GM21390 (cell line): Measurements from ENCODE around the gene MITF.

Experiments
- ATAC-seq: cut with Tn5 transposase; IDR thresholded peaks from one replicate; pipeline ENCODE4 v1.9.1; 2021; ENCODE audit not compliant: unreplicated experiment

Gene MITF

DNA sequence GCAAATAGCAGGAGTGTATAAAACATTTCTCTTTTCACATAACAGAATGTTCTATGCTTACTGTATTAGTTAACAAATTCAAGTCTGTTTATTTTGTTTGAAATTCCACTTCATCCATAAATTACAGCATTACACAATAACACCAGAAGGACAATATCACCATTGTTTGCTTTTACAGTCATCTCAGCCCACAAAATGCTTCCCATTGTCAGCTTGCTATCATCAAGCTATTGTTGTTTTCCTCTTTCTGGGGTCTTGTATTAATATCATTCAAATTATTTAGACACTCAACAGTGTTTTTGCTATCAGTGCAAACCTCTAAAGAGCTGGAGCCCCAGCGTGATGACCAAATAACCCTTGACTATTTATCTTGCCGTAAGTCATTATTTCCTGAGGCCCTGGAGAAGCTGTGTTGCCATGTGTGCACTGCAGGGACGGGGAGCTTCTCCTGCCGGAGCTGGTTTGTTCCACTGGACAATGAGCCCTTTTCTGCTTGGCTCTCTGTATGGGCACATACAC is 261.4 kb downstream of the MITF start:
- no peak for ATAC-seq

GRCh38 chr3:70003119-70003518 is 263.9 kb downstream of the MITF start:
- ATAC-seq = no peak

GRCh38 chr3:70006089-70006488 is 266.8 kb downstream of the MITF start:
- no peak for ATAC-seq

DNA sequence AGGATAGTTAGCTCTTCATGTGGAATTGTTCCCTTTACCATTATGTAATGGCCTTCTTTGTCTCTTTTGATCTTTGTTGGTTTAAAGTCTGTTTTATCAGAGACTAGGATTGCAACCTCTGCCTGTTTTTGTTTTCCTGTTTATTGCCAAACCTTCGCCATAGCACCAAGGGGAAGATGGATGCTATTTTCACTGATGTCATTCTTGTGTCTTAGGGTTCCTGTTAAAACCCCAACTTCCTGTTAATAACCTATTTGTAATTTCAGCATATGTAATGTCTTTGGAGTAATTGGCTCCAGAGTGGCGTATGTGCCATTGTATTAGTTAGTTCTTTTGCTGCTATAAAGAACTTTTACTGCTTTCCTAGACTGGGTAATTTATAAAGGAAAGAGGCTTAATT is 271.1 kb downstream of the MITF start:
- no peak for ATAC-seq

DNA sequence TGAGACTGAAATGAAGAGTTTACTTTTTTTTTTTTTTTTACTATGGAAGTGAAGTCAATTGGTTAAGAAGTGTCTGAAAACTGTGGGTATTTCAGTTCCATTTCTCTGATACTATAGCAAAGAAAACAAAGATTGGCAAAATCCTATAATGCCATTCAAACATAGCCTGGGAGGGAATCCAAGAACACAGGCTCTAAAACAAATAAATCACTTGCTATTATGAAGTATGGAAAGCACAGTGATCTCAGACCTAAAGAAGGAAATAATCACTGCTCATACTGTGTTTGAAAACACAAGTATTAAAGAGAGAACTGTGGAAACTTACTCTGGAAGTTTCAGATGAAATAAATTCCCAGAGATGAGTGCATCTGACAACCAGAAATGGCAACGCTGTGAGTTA is 272.3 kb downstream of the MITF start:
- no peak for ATAC-seq
